Hepatocyte (in vitro differentiated cells): ENCODE measurements around the gene NOSTRIN.

ENCODE experiments used
- CTCF ChIP-seq: fragments of 200-600 bp; sonication (generic); IDR thresholded peaks from 2 replicates; pipeline ENCODE4 v1.5.1; 2016; ENCODE audit warnings: antibody characterized with exemption, mild to moderate bottlenecking; ENCODE audit not compliant: poor library complexity
- EZH2phosphoT487 ChIP-seq: fragments of 200-600 bp; sonication (generic); IDR thresholded peaks from one replicate; pipeline ENCODE4 v1.6.1; 2018; ENCODE audit warnings: antibody characterized with exemption, mild to moderate bottlenecking, low read depth, moderate library complexity; ENCODE audit not compliant: unreplicated experiment, severe bottlenecking

GRCh38 chr2:168770796-168771195 lies 31.6 kb upstream of the NOSTRIN start:
- TF ChIP-seq CTCF (no peak), EZH2phosphoT487 (no peak)
